Measurements from ENCODE around the gene NYAP2. TPM values are rescaled to one million over a fixed set of nuclear protein-coding genes. Genes with fewer than 3 reads are reported as not detected.

Gene NYAP2
- total and polyA plus RNA-seq, 7 donors, result 0.03 to 0.36 TPM; not detected in 5

- Histone ChIP-seq H3K36me3 (no peaks in the 10 kb centered on the region), H3K27me3 (no peaks in the 10 kb centered on the region), H3K4me3 (no peak overlapping the region), H3K27ac (no peak overlapping the region), H3K9me3 (peaks cover 0 to 5% (median 0%) of the 10 kb centered on the region in 4 donors), H3K4me1 (no peaks in the 10 kb centered on the region)
- intact Hi-C loops (cut with DNase I), result no loop called here
- WGBS, 2 donors, result 76 to 82% methylated on average over 4 of the region's 4 CpGs
- TF ChIP-seq CTCF (IDR thresholded peaks at IDR 0.05) (no peak), POLR2AphosphoS5 (IDR thresholded peaks at IDR 0.05) (no peak), POLR2A (IDR thresholded peaks at IDR 0.05) (no peak), EP300 (IDR thresholded peaks at IDR 0.05) (no peak)
- no peak for DNase-seq
These were observed 202.7 kb downstream of the NYAP2 start for GRCh38 chr2:225602205-225602604.

GRCh38 chr2:225608136-225608535 lies 208.6 kb downstream of the NYAP2 start:
- no peak for DNase-seq
- intact Hi-C loops (cut with DNase I), result no loop called here
- Histone ChIP-seq H3K4me1 (no peaks in the 10 kb centered on the region), H3K9me3 (no peaks in the 10 kb centered on the region), H3K27me3 (no peaks in the 10 kb centered on the region), H3K4me3 (no peak overlapping the region), H3K36me3 (no peaks in the 10 kb centered on the region), H3K27ac (no peak overlapping the region)
- WGBS, 2 donors, result 42 to 45% methylated on average over 1 of the region's 1 CpG
- TF ChIP-seq CTCF (IDR thresholded peaks at IDR 0.05) (no peak), POLR2A (IDR thresholded peaks at IDR 0.05) (no peak), POLR2AphosphoS5 (IDR thresholded peaks at IDR 0.05) (no peak), EP300 (IDR thresholded peaks at IDR 0.05) (no peak)

GRCh38 chr2:225612636-225613035 lies 213.1 kb downstream of the NYAP2 start:
- no peak for TF ChIP-seq POLR2AphosphoS5 (IDR thresholded peaks at IDR 0.05)
- no peak for TF ChIP-seq EP300 (IDR thresholded peaks at IDR 0.05)
- 69 to 79% methylated on average over 1 of the region's 1 CpG for WGBS, 2 donors
- DNase-seq, result no peak
- Histone ChIP-seq H3K4me1 (no peaks in the 10 kb centered on the region), H3K36me3 (no peaks in the 10 kb centered on the region), H3K27ac (no peak overlapping the region), H3K27me3 (no peaks in the 10 kb centered on the region), H3K9me3 (no peaks in the 10 kb centered on the region), H3K4me3 (no peak overlapping the region)
- intact Hi-C loops (cut with DNase I), result no loop called here

- Histone ChIP-seq H3K9me3 (no peaks in the 10 kb centered on the region), H3K27ac (no peak overlapping the region), H3K4me1 (no peaks in the 10 kb centered on the region), H3K27me3 (no peaks in the 10 kb centered on the region), H3K4me3 (no peak overlapping the region), H3K36me3 (no peaks in the 10 kb centered on the region)
- WGBS, 2 donors, result 50 to 64% methylated on average over 2 of the region's 2 CpGs
- intact Hi-C loops (cut with DNase I), result no loop called here
- TF ChIP-seq CTCF (IDR thresholded peaks at IDR 0.05) (no peak), POLR2A (IDR thresholded peaks at IDR 0.05) (no peak), POLR2AphosphoS5 (IDR thresholded peaks at IDR 0.05) (no peak), EP300 (IDR thresholded peaks at IDR 0.05) (no peak)
- DNase-seq, result no peak
These were observed 215.4 kb downstream of the NYAP2 start for GRCh38 chr2:225614915-225615314.

- Histone ChIP-seq H3K4me3 (no peak overlapping the region), H3K27ac (no peak overlapping the region), H3K9me3 (no peaks in the 10 kb centered on the region), H3K27me3 (no peaks in the 10 kb centered on the region), H3K4me1 (no peaks in the 10 kb centered on the region), H3K36me3 (no peaks in the 10 kb centered on the region)
- 77 to 79% methylated on average over 3 of the region's 3 CpGs for WGBS, 2 donors
- no peak for DNase-seq
- TF ChIP-seq POLR2A (IDR thresholded peaks at IDR 0.05) (no peak), POLR2AphosphoS5 (IDR thresholded peaks at IDR 0.05) (no peak), CTCF (IDR thresholded peaks at IDR 0.05) (no peak)
- intact Hi-C loops (cut with DNase I), result no loop called here
These were observed 216.0 kb downstream of the NYAP2 start for GRCh38 chr2:225615514-225615913.
